Transverse colon (tissue), 4 donors: ENCODE results near the gene KCP.

Experiments used
- CTCF ChIP-seq, 5 experiments: fragments of 200-600 bp in 3 of 5; fragments of 450-650 bp in 2 of 5; sonication (generic) in 3 of 5; IDR thresholded peaks; 1 replicate in 2 of 5; 2 replicates in 3 of 5; pipeline ENCODE4 v1.5.1; 2016 to 2017; ENCODE audit warnings: antibody characterized with exemption in 5 of 5, inconsistent platforms in 3 of 5, mild to moderate bottlenecking in 2 of 5, moderate library complexity in 1 of 5
- EP300 ChIP-seq: sonication (generic); formaldehyde crosslinking; IDR thresholded peaks from one replicate; pipeline ENCODE4 v1.6.1; 2017; ENCODE audit warnings: antibody characterized with exemption, low read depth
- POLR2A ChIP-seq: fragments of 450-650 bp; IDR thresholded peaks from one replicate; pipeline ENCODE4 v1.6.1; 2016; ENCODE audit warnings: antibody characterized with exemption, mild to moderate bottlenecking, moderate library complexity
- POLR2AphosphoS5 ChIP-seq, 3 donors: sonication (generic); formaldehyde crosslinking; IDR thresholded peaks; one replicate each; pipeline ENCODE4 v1.6.1; 2016; ENCODE audit warnings: antibody characterized with exemption in 3 of 3

- TF ChIP-seq POLR2A = no peak
- TF ChIP-seq CTCF (IDR thresholded peaks at IDR 0.05) = no peak
- TF ChIP-seq EP300 = no peak
- TF ChIP-seq POLR2AphosphoS5 (IDR thresholded peaks at IDR 0.05) = no peak
Observed at GRCh38 chr7:128838109-128838779, 72.3 kb downstream of the KCP start.
